Liver (tissue), 9 donors: ENCODE measurements around the gene VSIG4. TPM values are rescaled to one million over a fixed set of nuclear protein-coding genes. Genes with fewer than 3 reads are reported as not detected.

ENCODE experiments used
- DNase-seq: peaks from one replicate; pipeline ENCODE4 v3.0.0-alpha.2; 2017; ENCODE audit warnings: low spot score
- H3K27ac ChIP-seq, 2 donors: one replicate each; pipeline ENCODE4 v1.7.0; 2013; ENCODE audit warnings: inconsistent platforms in 2 of 2, low read length in 2 of 2, control low read depth in 1 of 2, low read depth in 1 of 2, mild to moderate bottlenecking in 1 of 2
- H3K27me3 ChIP-seq, 4 donors: one replicate each; pipeline versions ENCODE4 v1.6.1 to v1.7.0; 2013; ENCODE audit warnings: low read length in 3 of 4, inconsistent platforms in 1 of 4, mild to moderate bottlenecking in 1 of 4, moderate library complexity in 1 of 4; ENCODE audit not compliant: control insufficient read depth in 4 of 4, insufficient read depth in 4 of 4
- H3K36me3 ChIP-seq, 4 donors: one replicate each; pipeline versions ENCODE4 v1.6.1 to v1.7.0; 2013; ENCODE audit warnings: low read length in 3 of 4, mild to moderate bottlenecking in 3 of 4, low read depth in 1 of 4, moderate library complexity in 1 of 4; ENCODE audit not compliant: control insufficient read depth in 4 of 4, insufficient read depth in 3 of 4
- H3K4me1 ChIP-seq, 4 donors: one replicate each; pipeline versions ENCODE4 v1.6.1 to v1.7.0; 2013; ENCODE audit warnings: low read length in 3 of 4, mild to moderate bottlenecking in 3 of 4, moderate library complexity in 1 of 4; ENCODE audit not compliant: control insufficient read depth in 4 of 4, insufficient read depth in 4 of 4
- H3K4me3 ChIP-seq, 3 donors: one replicate each; pipeline versions ENCODE4 v1.6.1 to v1.7.0; 2013; ENCODE audit warnings: low read length in 3 of 3, control low read depth in 1 of 3, low read depth in 1 of 3, mild to moderate bottlenecking in 1 of 3
- H3K9ac ChIP-seq, 2 donors: one replicate each; pipeline ENCODE4 v1.7.0; 2013; ENCODE audit warnings: low read length in 2 of 2, mild to moderate bottlenecking in 2 of 2, moderate library complexity in 2 of 2, control low read depth in 1 of 2, low read depth in 1 of 2
- H3K9me3 ChIP-seq, 4 donors: one replicate each; pipeline versions ENCODE4 v1.6.1 to v1.7.0; 2013; ENCODE audit warnings: low read length in 3 of 4; ENCODE audit not compliant: control insufficient read depth in 4 of 4
- CTCF ChIP-seq: fragments of 150-350 bp; IDR thresholded peaks from 2 replicates; pipeline ENCODE4 v1.5.1; 2017; ENCODE audit warnings: improper control_type of control experiment, low read depth, low read length; ENCODE audit not compliant: missing input control
- EGR1 ChIP-seq, 2 donors: IDR thresholded peaks; 2 replicates each; pipeline ENCODE4 v1.6.1; 2016 to 2018; ENCODE audit warnings: antibody characterized with exemption in 2 of 2, low read depth in 2 of 2
- FOXA2 ChIP-seq: IDR thresholded peaks from 2 replicates; pipeline ENCODE4 v1.6.1; 2016; ENCODE audit warnings: antibody characterized with exemption
- GABPA ChIP-seq, 2 donors: IDR thresholded peaks in 1 of 2; conservative IDR thresholded peaks in 1 of 2; 2 replicates each; pipeline ENCODE4 v1.6.1; 2016; ENCODE audit warnings: antibody characterized with exemption in 2 of 2, mild to moderate bottlenecking in 1 of 2, moderate library complexity in 1 of 2
- HNF4A ChIP-seq, 2 donors: conservative IDR thresholded peaks; 2 replicates each; pipeline ENCODE4 v1.6.1; 2016; ENCODE audit warnings: antibody characterized with exemption in 2 of 2, mild to moderate bottlenecking in 2 of 2
- JUND ChIP-seq, 2 donors: IDR thresholded peaks; 2 replicates each; pipeline ENCODE4 v1.6.1; 2016; ENCODE audit warnings: antibody characterized with exemption in 2 of 2
- MAX ChIP-seq: IDR thresholded peaks from 2 replicates; pipeline ENCODE4 v1.6.1; 2016; ENCODE audit warnings: antibody characterized with exemption
- NR2F2 ChIP-seq: IDR thresholded peaks from 2 replicates; pipeline ENCODE4 v1.6.1; 2016; ENCODE audit warnings: antibody characterized with exemption
- RAD21 ChIP-seq, 2 donors: IDR thresholded peaks; 2 replicates each; pipeline ENCODE4 v1.6.1; 2016; ENCODE audit warnings: antibody characterized with exemption in 2 of 2, mild to moderate bottlenecking in 2 of 2
- REST ChIP-seq: IDR thresholded peaks from 2 replicates; pipeline ENCODE4 v1.6.1; 2016; ENCODE audit warnings: antibody characterized with exemption, mild to moderate bottlenecking
- RXRA ChIP-seq, 2 donors: IDR thresholded peaks; 2 replicates each; pipeline ENCODE4 v1.6.1; 2017 to 2018; ENCODE audit warnings: antibody characterized with exemption in 2 of 2, mild to moderate bottlenecking in 1 of 2
- SP1 ChIP-seq: IDR thresholded peaks from 2 replicates; pipeline ENCODE4 v1.6.1; 2018; ENCODE audit warnings: antibody characterized with exemption, mild to moderate bottlenecking
- TAF1 ChIP-seq: conservative IDR thresholded peaks from 2 replicates; pipeline ENCODE4 v1.6.1; 2016; ENCODE audit warnings: antibody characterized with exemption, mild to moderate bottlenecking
- WGBS: extraction: QIAGEN DNeasy Blood & Tissue Kit; methylation state at CpG from one replicate; pipeline ENCODE4 v1.1.7; 2013; 5-methylcytosine and 5-hydroxymethylcytosine counted together
- polyA plus RNA-seq, 2 donors: library from polyadenylated mRNA; stranded (reverse) in 1 of 2; unstranded in 1 of 2; fragments of 200-250 nt in 1 of 2; fragments of >200 nt in 1 of 2; fragmentation: Nextera tagmentation in 1 of 2; extraction: Ambion mirVana in 1 of 2; gene quantifications; one replicate each; pipeline versions ENCODE4 v1.2.1 to v1.2.3, GENCODE V29; 2013 to 2015
- total RNA-seq, 2 donors: library from RNA; depleted of rRNA; stranded (reverse); fragments of >200 nt; gene quantifications; one replicate each; pipeline ENCODE4 v1.2.3, GENCODE V29; 2014
- donor health status: healthy.
- donor health status: healthy.
- donor health status: healthy.
- donor health status: healthy.
- donor health status: healthy.

Gene VSIG4
- total and polyA plus RNA-seq, 4 donors, result 16.7 to 38.9 (median 36.3) TPM

- no peak overlapping the region for H3K4me3 ChIP-seq
- no peaks in the 10 kb centered on the region for H3K36me3 ChIP-seq
- TF ChIP-seq HNF4A (conservative IDR thresholded peaks at IDR 0.05) (no peak), MAX (no peak), TAF1 (no peak), NR2F2 (no peak), GABPA (IDR thresholded peaks at IDR 0.05 in 1 of 2, conservative IDR thresholded peaks at IDR 0.05 in 1 of 2) (peak in 1 of 2 donors; percentile 52), SP1 (no peak), RAD21 (IDR thresholded peaks at IDR 0.05) (no peak), JUND (IDR thresholded peaks at IDR 0.05) (peak in 1 of 2 donors; percentile 28)
- 73% methylated on average over 24 of the region's 24 CpGs for WGBS
- H3K27me3 ChIP-seq, result no peaks in the 10 kb centered on the region
- no peak for DNase-seq
- no peak overlapping the region for H3K27ac ChIP-seq
- no peaks in the 10 kb centered on the region for H3K9me3 ChIP-seq
- H3K9ac ChIP-seq, result no peak overlapping the region
- no peaks in the 10 kb centered on the region for H3K4me1 ChIP-seq
Observed at GRCh38 chrX:66074920-66075879, 35.3 kb upstream of the VSIG4 start.

- 46% methylated on average over 1 of the region's 1 CpG for WGBS
- TF ChIP-seq JUND (IDR thresholded peaks at IDR 0.05), result no peak
- TF ChIP-seq RXRA (IDR thresholded peaks at IDR 0.05), result no peak
- no peak for TF ChIP-seq EGR1 (IDR thresholded peaks at IDR 0.05; ENCODE audit: low read depth in 2 of 2)
- no peak for TF ChIP-seq HNF4A (conservative IDR thresholded peaks at IDR 0.05)
- TF ChIP-seq REST, result no peak
- no peak for TF ChIP-seq CTCF
- no peak for TF ChIP-seq FOXA2
- H3K27ac ChIP-seq, result no peak overlapping the region
- H3K36me3 ChIP-seq, result no peaks in the 10 kb centered on the region
- H3K4me1 ChIP-seq, result no peaks in the 10 kb centered on the region
- H3K4me3 ChIP-seq, result no peak overlapping the region
- no peaks in the 10 kb centered on the region for H3K9me3 ChIP-seq
- no peaks in the 10 kb centered on the region for H3K27me3 ChIP-seq
- no peak for DNase-seq
- no peak overlapping the region for H3K9ac ChIP-seq
Observed at GRCh38 chrX:66071126-66071525, 31.2 kb upstream of the VSIG4 start.
